Neural progenitor cell (in vitro differentiated cells): ENCODE results near the gene FRMPD1. TPM values are rescaled to one million over a fixed set of nuclear protein-coding genes. Genes with fewer than 3 reads are reported as not detected.

ENCODE experiments used
- DNase-seq: peaks from one replicate; pipeline ENCODE4 v3.0.0-alpha.2; 2016; ENCODE audit warnings: low spot score
- H2AFZ ChIP-seq: fragments of 200-600 bp; sonication (generic); replicated peaks from 2 replicates; pipeline ENCODE4 v1.6.1; 2016; ENCODE audit warnings: antibody characterized with exemption
- H3F3A ChIP-seq: fragments of 200-600 bp; sonication (generic); 2 replicates; pipeline ENCODE4 v1.6.1; 2016; ENCODE audit warnings: antibody characterized with exemption, low read depth
- H3K27ac ChIP-seq: fragments of 200-600 bp; sonication (generic); 2 replicates; pipeline ENCODE4 v1.5.1; 2016; ENCODE audit warnings: mild to moderate bottlenecking
- H3K27me3 ChIP-seq: fragments of 200-600 bp; sonication (generic); 2 replicates; pipeline ENCODE4 v1.6.1; 2016; ENCODE audit warnings: mild to moderate bottlenecking, moderate library complexity
- H3K36me3 ChIP-seq: fragments of 200-600 bp; sonication (generic); 2 replicates; pipeline ENCODE4 v1.5.1; 2016
- H3K4me1 ChIP-seq: fragments of 200-600 bp; sonication (generic); 2 replicates; pipeline ENCODE4 v1.6.1; 2016; ENCODE audit warnings: mixed run types
- H3K4me2 ChIP-seq: fragments of 200-600 bp; sonication (generic); 2 replicates; pipeline ENCODE4 v1.6.1; 2016
- H3K4me3 ChIP-seq: fragments of 200-600 bp; sonication (generic); 2 replicates; pipeline ENCODE4 v1.5.1; 2016
- H3K79me2 ChIP-seq: fragments of 200-600 bp; sonication (generic); 2 replicates; pipeline ENCODE4 v1.6.1; 2016; ENCODE audit warnings: low read depth
- H3K9ac ChIP-seq: fragments of 200-600 bp; sonication (generic); 2 replicates; pipeline ENCODE4 v1.6.1; 2016
- H3K9me3 ChIP-seq: fragments of 200-600 bp; sonication (generic); 2 replicates; pipeline ENCODE4 v1.5.1; 2016; ENCODE audit warnings: low read depth
- H4K20me1 ChIP-seq: fragments of 200-600 bp; sonication (generic); 2 replicates; pipeline ENCODE4 v1.6.1; 2016; ENCODE audit warnings: low read depth
- H3K27ac Mint-ChIP-seq: 3 replicates; pipeline ENCODE4 v1.8.0; 2021; ENCODE audit warnings: mixed read lengths
- H3K27me3 Mint-ChIP-seq: 2 replicates; pipeline ENCODE4 v1.8.0; 2022; ENCODE audit warnings: low read depth, mild to moderate bottlenecking, inconsistent platforms, moderate library complexity, mixed read lengths; ENCODE audit not compliant: insufficient read depth
- H3K36me3 Mint-ChIP-seq: 3 replicates; pipeline ENCODE4 v1.8.0; 2021; ENCODE audit warnings: mixed read lengths
- H3K4me1 Mint-ChIP-seq: 3 replicates; pipeline ENCODE4 v1.8.0; 2021; ENCODE audit warnings: mixed read lengths
- H3K4me3 Mint-ChIP-seq: 3 replicates; pipeline ENCODE4 v1.8.0; 2021; ENCODE audit warnings: mild to moderate bottlenecking, moderate library complexity, mixed read lengths
- H3K9me3 Mint-ChIP-seq: 3 replicates; pipeline ENCODE4 v1.8.0; 2020; ENCODE audit warnings: mixed read lengths
- EZH2 ChIP-seq: fragments of 200-600 bp; sonication (generic); IDR thresholded peaks from 2 replicates; pipeline ENCODE4 v1.6.1; 2017; ENCODE audit warnings: antibody characterized with exemption, mild to moderate bottlenecking, moderate library complexity
- EZH2phosphoT487 ChIP-seq: fragments of 200-600 bp; sonication (generic); IDR thresholded peaks from 2 replicates; pipeline ENCODE4 v1.6.1; 2017; ENCODE audit warnings: antibody characterized with exemption
- total RNA-seq: library from RNA; depleted of rRNA; stranded (reverse); fragments of >200 nt; gene quantifications from 2 replicates; pipeline ENCODE4 v1.2.3, GENCODE V29; 2015; ENCODE audit warnings: low replicate concordance
- TF ChIP-seq, protein P1 (sequence below): fragments of 200-600 bp; sonication (generic); IDR thresholded peaks from 2 replicates; pipeline ENCODE4 v1.5.1; 2017; ENCODE audit warnings: antibody characterized with exemption, mild to moderate bottlenecking

FRMPD1 gene
- total RNA-seq, 1 donor from 2014 or later = not detected

DNA sequence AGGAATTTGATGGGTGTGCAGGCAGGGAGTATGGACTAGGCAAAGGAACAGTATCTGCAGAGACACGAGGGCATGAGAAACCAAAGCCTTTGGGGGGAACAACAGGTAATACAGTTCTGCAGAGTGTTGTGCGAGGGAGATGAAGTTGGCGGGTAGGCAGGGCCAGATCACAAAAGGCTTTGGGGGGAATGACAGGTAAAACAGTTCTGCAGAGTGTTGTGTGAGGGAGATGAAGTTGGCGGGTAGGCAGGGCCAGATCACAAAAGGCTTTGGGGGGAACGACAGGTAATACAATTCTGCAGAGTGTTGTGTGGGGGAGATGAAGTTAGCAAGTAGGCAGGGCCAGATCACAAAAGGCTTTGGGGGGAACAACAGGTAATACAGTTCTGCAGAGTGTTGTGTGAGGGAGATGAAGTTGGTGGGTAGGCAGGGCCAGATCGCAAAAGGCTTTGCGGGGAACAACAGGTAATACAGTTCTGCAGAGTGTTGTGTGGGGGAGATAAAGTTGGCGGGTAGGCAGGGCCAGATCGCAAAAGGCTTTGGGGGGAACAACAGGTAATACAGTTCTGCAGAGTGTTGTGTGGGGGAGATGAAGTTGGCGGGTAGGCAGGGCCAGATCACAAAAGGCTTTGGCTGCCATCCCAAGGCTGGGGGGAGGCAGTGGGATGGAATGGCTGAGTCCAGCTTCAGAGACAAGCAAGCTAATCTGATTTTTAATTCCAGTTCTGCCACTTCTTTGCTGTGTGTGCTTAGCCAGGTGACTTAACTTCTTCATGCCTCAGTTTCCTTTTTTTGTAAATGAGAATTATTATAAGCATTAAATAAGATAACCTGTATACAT is 33.0 kb downstream of the FRMPD1 start:
- H3K4me3 ChIP-seq = no peak overlapping the region
- no peak overlapping the region for H3K27ac ChIP-seq
- no peaks in the 10 kb centered on the region for H3K27me3 ChIP-seq
- peaks cover 8% of the 10 kb centered on the region for H3K4me1 Mint-ChIP-seq
- no peaks in the 10 kb centered on the region for H4K20me1 ChIP-seq
- H3K9me3 ChIP-seq = no peaks in the 10 kb centered on the region
- no peak overlapping the region for H3K27ac Mint-ChIP-seq
- H2AFZ ChIP-seq = peak overlapping the region; percentile 10
- H3F3A ChIP-seq = no peaks in the 10 kb centered on the region
- peaks cover 7% of the 10 kb centered on the region for H3K27me3 Mint-ChIP-seq
- peaks cover 4% of the 10 kb centered on the region for H3K4me1 ChIP-seq
- no peak for DNase-seq
- H3K36me3 Mint-ChIP-seq = no peaks in the 10 kb centered on the region
- H3K36me3 ChIP-seq = no peaks in the 10 kb centered on the region
- no peak overlapping the region for H3K4me3 Mint-ChIP-seq
- H3K79me2 ChIP-seq = no peaks in the 10 kb centered on the region
- no peak overlapping the region for H3K9ac ChIP-seq
- TF ChIP-seq EZH2 (no peak), EZH2phosphoT487 (no peak)
- no peaks in the 10 kb centered on the region for H3K9me3 Mint-ChIP-seq
- peak overlapping the region; percentile 13 for H3K4me2 ChIP-seq

DNA sequence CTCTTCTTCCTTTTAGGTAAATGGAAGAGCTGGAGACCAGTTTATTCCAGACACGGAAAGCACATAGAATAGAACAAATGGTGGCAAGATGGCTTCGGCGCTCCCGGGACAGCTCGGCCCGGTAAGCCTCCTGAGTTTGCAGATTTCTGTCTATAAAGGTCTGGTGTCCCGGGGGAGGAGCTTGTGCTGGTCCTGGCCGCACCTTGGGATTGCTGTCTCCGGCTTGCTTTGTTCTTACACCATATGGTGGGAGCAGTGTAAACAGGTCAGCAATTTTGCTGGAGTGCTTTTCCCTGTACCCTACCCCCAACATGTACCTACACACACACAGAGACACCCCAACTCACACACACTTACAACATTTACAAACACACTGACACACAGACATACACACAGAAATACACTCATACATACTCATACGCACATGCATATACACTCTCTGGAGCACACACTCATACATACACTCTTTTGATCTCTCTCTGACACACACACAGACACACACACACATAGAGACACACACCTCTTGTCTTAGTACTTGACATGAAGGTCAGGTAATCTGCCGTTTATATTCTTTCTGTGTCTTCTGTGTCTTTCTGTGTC is 42.0 kb downstream of the FRMPD1 start:
- TF ChIP-seq, protein P1, sequence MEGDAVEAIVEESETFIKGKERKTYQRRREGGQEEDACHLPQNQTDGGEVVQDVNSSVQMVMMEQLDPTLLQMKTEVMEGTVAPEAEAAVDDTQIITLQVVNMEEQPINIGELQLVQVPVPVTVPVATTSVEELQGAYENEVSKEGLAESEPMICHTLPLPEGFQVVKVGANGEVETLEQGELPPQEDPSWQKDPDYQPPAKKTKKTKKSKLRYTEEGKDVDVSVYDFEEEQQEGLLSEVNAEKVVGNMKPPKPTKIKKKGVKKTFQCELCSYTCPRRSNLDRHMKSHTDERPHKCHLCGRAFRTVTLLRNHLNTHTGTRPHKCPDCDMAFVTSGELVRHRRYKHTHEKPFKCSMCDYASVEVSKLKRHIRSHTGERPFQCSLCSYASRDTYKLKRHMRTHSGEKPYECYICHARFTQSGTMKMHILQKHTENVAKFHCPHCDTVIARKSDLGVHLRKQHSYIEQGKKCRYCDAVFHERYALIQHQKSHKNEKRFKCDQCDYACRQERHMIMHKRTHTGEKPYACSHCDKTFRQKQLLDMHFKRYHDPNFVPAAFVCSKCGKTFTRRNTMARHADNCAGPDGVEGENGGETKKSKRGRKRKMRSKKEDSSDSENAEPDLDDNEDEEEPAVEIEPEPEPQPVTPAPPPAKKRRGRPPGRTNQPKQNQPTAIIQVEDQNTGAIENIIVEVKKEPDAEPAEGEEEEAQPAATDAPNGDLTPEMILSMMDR = no peak
- no peak for TF ChIP-seq EZH2
- no peak for TF ChIP-seq EZH2phosphoT487
- H3K27ac Mint-ChIP-seq = no peak overlapping the region
- no peaks in the 10 kb centered on the region for H3K27me3 Mint-ChIP-seq
- H3F3A ChIP-seq = no peaks in the 10 kb centered on the region
- no peak for DNase-seq
- no peaks in the 10 kb centered on the region for H3K36me3 Mint-ChIP-seq
- H3K4me3 Mint-ChIP-seq = no peak overlapping the region
- peaks cover 6% of the 10 kb centered on the region for H3K27me3 ChIP-seq
- H3K4me1 Mint-ChIP-seq = no peaks in the 10 kb centered on the region
- no peaks in the 10 kb centered on the region for H4K20me1 ChIP-seq
- no peak overlapping the region for H2AFZ ChIP-seq
- no peaks in the 10 kb centered on the region for H3K9me3 Mint-ChIP-seq
- no peak overlapping the region for H3K27ac ChIP-seq
- H3K79me2 ChIP-seq = no peaks in the 10 kb centered on the region
- H3K4me3 ChIP-seq = no peak overlapping the region
- H3K9ac ChIP-seq = no peak overlapping the region
- no peaks in the 10 kb centered on the region for H3K4me1 ChIP-seq
- H3K36me3 ChIP-seq = no peaks in the 10 kb centered on the region
- H3K9me3 ChIP-seq = no peaks in the 10 kb centered on the region
- H3K4me2 ChIP-seq = no peak overlapping the region

DNA sequence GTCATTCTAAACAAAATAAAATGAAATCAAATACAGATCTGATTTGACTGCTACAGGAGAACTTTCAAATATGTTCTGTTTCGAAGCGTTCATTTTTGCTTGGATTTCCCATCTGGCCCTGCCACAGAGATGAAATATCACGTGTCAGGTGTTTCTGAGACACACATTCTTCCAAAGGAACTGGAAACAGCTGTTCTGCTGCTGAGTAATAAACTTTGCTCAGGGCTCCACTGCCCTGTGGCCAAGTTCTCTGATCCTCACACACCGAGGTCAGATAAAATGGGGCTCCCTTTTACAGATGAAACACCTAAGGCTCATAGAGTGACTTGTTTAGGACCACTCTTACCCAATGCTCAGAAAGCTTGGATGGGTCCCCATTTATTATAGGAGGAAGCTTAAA is 42.5 kb downstream of the FRMPD1 start:
- no peaks in the 10 kb centered on the region for H3K27me3 Mint-ChIP-seq
- no peaks in the 10 kb centered on the region for H3K9me3 ChIP-seq
- H4K20me1 ChIP-seq = no peaks in the 10 kb centered on the region
- no peaks in the 10 kb centered on the region for H3K4me1 Mint-ChIP-seq
- H3K4me2 ChIP-seq = no peak overlapping the region
- H3K27ac ChIP-seq = no peak overlapping the region
- H3K36me3 Mint-ChIP-seq = no peaks in the 10 kb centered on the region
- no peak overlapping the region for H3K9ac ChIP-seq
- no peak overlapping the region for H3K4me3 ChIP-seq
- TF ChIP-seq EZH2phosphoT487 (no peak), EZH2 (no peak)
- TF ChIP-seq, protein P1 = no peak
- no peaks in the 10 kb centered on the region for H3K79me2 ChIP-seq
- no peaks in the 10 kb centered on the region for H3K36me3 ChIP-seq
- H3K4me1 ChIP-seq = no peaks in the 10 kb centered on the region
- H3K9me3 Mint-ChIP-seq = no peaks in the 10 kb centered on the region
- no peak overlapping the region for H3K27ac Mint-ChIP-seq
- peaks cover 6% of the 10 kb centered on the region for H3K27me3 ChIP-seq
- no peak overlapping the region for H2AFZ ChIP-seq
- DNase-seq = no peak
- H3K4me3 Mint-ChIP-seq = no peak overlapping the region
- H3F3A ChIP-seq = no peaks in the 10 kb centered on the region

DNA sequence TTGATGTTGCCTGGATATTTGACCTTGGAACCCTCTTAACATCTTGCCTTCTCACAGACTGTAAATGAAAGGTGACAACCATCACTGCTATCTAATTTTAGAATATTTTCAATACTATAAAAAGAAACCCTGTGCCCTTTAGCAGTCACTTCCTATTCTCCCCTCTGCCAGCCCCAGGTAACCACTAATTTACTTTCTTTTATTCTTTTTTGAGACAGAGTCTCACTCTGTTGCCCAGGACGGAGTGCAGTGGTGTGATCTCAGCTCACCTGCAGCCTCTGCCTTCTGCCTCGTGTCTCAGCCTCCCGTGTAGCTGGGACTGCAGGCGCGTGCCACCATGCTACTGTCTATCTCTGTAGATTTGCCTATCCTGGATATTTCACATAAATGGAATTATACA is 43.6 kb downstream of the FRMPD1 start:
- no peak overlapping the region for H2AFZ ChIP-seq

More for the DNA sequence above, 43.6 kb downstream of the FRMPD1 start:
- Mint-ChIP-seq H3K9me3 (no peaks in the 10 kb centered on the region), H3K27ac (no peak overlapping the region), H3K4me3 (no peak overlapping the region), H3K36me3 (no peaks in the 10 kb centered on the region), H3K27me3 (no peaks in the 10 kb centered on the region), H3K4me1 (no peaks in the 10 kb centered on the region)
- no peak for DNase-seq
- Histone ChIP-seq H3K79me2 (no peaks in the 10 kb centered on the region), H3K4me1 (no peaks in the 10 kb centered on the region), H3K9me3 (no peaks in the 10 kb centered on the region), H3K4me3 (no peak overlapping the region), H3K27me3 (peaks cover 6% of the 10 kb centered on the region), H3K27ac (no peak overlapping the region), H3F3A (no peaks in the 10 kb centered on the region), H3K9ac (no peak overlapping the region), H4K20me1 (no peaks in the 10 kb centered on the region), H3K4me2 (no peak overlapping the region), H3K36me3 (no peaks in the 10 kb centered on the region)
- TF ChIP-seq EZH2 (no peak), EZH2phosphoT487 (no peak)
- TF ChIP-seq, protein P1 = no peak
